Liver (tissue), 9 donors: ENCODE measurements around the gene PPP6R1. TPM values are rescaled to one million over a fixed set of nuclear protein-coding genes. Genes with fewer than 3 reads are reported as not detected.

Experiments used
- DNase-seq: peaks from one replicate; pipeline ENCODE4 v3.0.0-alpha.2; 2017; ENCODE audit warnings: low spot score
- H3K27ac ChIP-seq, 2 donors: one replicate each; pipeline ENCODE4 v1.7.0; 2013; ENCODE audit warnings: inconsistent platforms in 2 of 2, low read length in 2 of 2, control low read depth in 1 of 2, low read depth in 1 of 2, mild to moderate bottlenecking in 1 of 2
- H3K27me3 ChIP-seq, 4 donors: one replicate each; pipeline versions ENCODE4 v1.6.1 to v1.7.0; 2013; ENCODE audit warnings: low read length in 3 of 4, inconsistent platforms in 1 of 4, mild to moderate bottlenecking in 1 of 4, moderate library complexity in 1 of 4; ENCODE audit not compliant: control insufficient read depth in 4 of 4, insufficient read depth in 4 of 4
- H3K36me3 ChIP-seq, 4 donors: one replicate each; pipeline versions ENCODE4 v1.6.1 to v1.7.0; 2013; ENCODE audit warnings: low read length in 3 of 4, mild to moderate bottlenecking in 3 of 4, low read depth in 1 of 4, moderate library complexity in 1 of 4; ENCODE audit not compliant: control insufficient read depth in 4 of 4, insufficient read depth in 3 of 4
- H3K4me1 ChIP-seq, 4 donors: one replicate each; pipeline versions ENCODE4 v1.6.1 to v1.7.0; 2013; ENCODE audit warnings: low read length in 3 of 4, mild to moderate bottlenecking in 3 of 4, moderate library complexity in 1 of 4; ENCODE audit not compliant: control insufficient read depth in 4 of 4, insufficient read depth in 4 of 4
- H3K4me3 ChIP-seq, 3 donors: one replicate each; pipeline versions ENCODE4 v1.6.1 to v1.7.0; 2013; ENCODE audit warnings: low read length in 3 of 3, control low read depth in 1 of 3, low read depth in 1 of 3, mild to moderate bottlenecking in 1 of 3
- H3K9ac ChIP-seq, 2 donors: one replicate each; pipeline ENCODE4 v1.7.0; 2013; ENCODE audit warnings: low read length in 2 of 2, mild to moderate bottlenecking in 2 of 2, moderate library complexity in 2 of 2, control low read depth in 1 of 2, low read depth in 1 of 2
- H3K9me3 ChIP-seq, 4 donors: one replicate each; pipeline versions ENCODE4 v1.6.1 to v1.7.0; 2013; ENCODE audit warnings: low read length in 3 of 4; ENCODE audit not compliant: control insufficient read depth in 4 of 4
- FOXA2 ChIP-seq: IDR thresholded peaks from 2 replicates; pipeline ENCODE4 v1.6.1; 2016; ENCODE audit warnings: antibody characterized with exemption
- GABPA ChIP-seq, 2 donors: IDR thresholded peaks in 1 of 2; conservative IDR thresholded peaks in 1 of 2; 2 replicates each; pipeline ENCODE4 v1.6.1; 2016; ENCODE audit warnings: antibody characterized with exemption in 2 of 2, mild to moderate bottlenecking in 1 of 2, moderate library complexity in 1 of 2
- HNF4G ChIP-seq: IDR thresholded peaks from 2 replicates; pipeline ENCODE4 v1.6.1; 2016; ENCODE audit warnings: antibody characterized with exemption
- JUND ChIP-seq, 2 donors: IDR thresholded peaks; 2 replicates each; pipeline ENCODE4 v1.6.1; 2016; ENCODE audit warnings: antibody characterized with exemption in 2 of 2
- RAD21 ChIP-seq, 2 donors: IDR thresholded peaks; 2 replicates each; pipeline ENCODE4 v1.6.1; 2016; ENCODE audit warnings: antibody characterized with exemption in 2 of 2, mild to moderate bottlenecking in 2 of 2
- RXRA ChIP-seq, 2 donors: IDR thresholded peaks; 2 replicates each; pipeline ENCODE4 v1.6.1; 2017 to 2018; ENCODE audit warnings: antibody characterized with exemption in 2 of 2, mild to moderate bottlenecking in 1 of 2
- SP1 ChIP-seq: IDR thresholded peaks from 2 replicates; pipeline ENCODE4 v1.6.1; 2018; ENCODE audit warnings: antibody characterized with exemption, mild to moderate bottlenecking
- TAF1 ChIP-seq: conservative IDR thresholded peaks from 2 replicates; pipeline ENCODE4 v1.6.1; 2016; ENCODE audit warnings: antibody characterized with exemption, mild to moderate bottlenecking
- WGBS: extraction: QIAGEN DNeasy Blood & Tissue Kit; methylation state at CpG from one replicate; pipeline ENCODE4 v1.1.7; 2013; 5-methylcytosine and 5-hydroxymethylcytosine counted together
- polyA plus RNA-seq, 2 donors: library from polyadenylated mRNA; stranded (reverse) in 1 of 2; unstranded in 1 of 2; fragments of 200-250 nt in 1 of 2; fragments of >200 nt in 1 of 2; fragmentation: Nextera tagmentation in 1 of 2; extraction: Ambion mirVana in 1 of 2; gene quantifications; one replicate each; pipeline versions ENCODE4 v1.2.1 to v1.2.3, GENCODE V29; 2013 to 2015
- total RNA-seq, 2 donors: library from RNA; depleted of rRNA; stranded (reverse); fragments of >200 nt; gene quantifications; one replicate each; pipeline ENCODE4 v1.2.3, GENCODE V29; 2014
- TF ChIP-seq, protein P1 (sequence below): fragments of 150-350 bp; IDR thresholded peaks from 2 replicates; pipeline ENCODE4 v1.5.1; 2017; ENCODE audit warnings: improper control_type of control experiment, low read depth, low read length; ENCODE audit not compliant: missing input control
- TF ChIP-seq, protein P2 (sequence below): IDR thresholded peaks from 2 replicates; pipeline ENCODE4 v1.6.1; 2016; ENCODE audit warnings: antibody characterized with exemption
- TF ChIP-seq, protein P3 (sequence below): IDR thresholded peaks from 2 replicates; pipeline ENCODE4 v1.6.1; 2016; ENCODE audit warnings: antibody characterized with exemption
- TF ChIP-seq, protein P4 (sequence below): IDR thresholded peaks from 2 replicates; pipeline ENCODE4 v1.6.1; 2016; ENCODE audit warnings: antibody characterized with exemption, mild to moderate bottlenecking
- TF ChIP-seq, protein P5 (sequence below): IDR thresholded peaks from 2 replicates; pipeline ENCODE4 v1.6.1; 2016; ENCODE audit warnings: antibody characterized with exemption
- donor health status: healthy.
- donor health status: healthy.
- donor health status: healthy.
- donor health status: healthy.
- donor health status: healthy.

Gene PPP6R1
- total and polyA plus RNA-seq, 4 donors: 5.5 to 40.1 (median 22.5) TPM

DNA sequence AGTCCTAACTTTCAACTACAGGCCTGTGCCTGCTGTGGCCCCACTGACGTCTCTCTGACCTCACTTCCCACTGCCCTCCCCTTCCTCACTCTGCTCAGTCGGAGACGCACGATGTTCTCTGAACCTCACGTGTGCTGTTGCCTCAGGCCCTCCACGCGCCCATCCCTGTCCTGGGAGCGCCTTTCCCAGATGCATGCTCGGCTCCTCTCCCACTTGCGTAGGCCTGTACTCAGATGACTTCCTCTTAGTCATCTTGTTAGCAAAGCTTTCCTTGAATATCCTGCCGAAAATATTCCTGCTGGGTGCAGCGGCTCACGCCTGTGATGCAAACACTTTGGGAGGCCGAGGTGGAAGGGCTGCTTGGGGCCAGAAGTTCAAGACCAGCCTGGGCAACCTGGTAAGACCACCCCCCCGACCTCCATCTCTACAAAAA is 69.4 kb downstream of the PPP6R1 start:
- Histone ChIP-seq H3K4me1 (no peaks in the 10 kb centered on the region), H3K9ac (no peak overlapping the region), H3K9me3 (no peaks in the 10 kb centered on the region), H3K27me3 (no peaks in the 10 kb centered on the region), H3K36me3 (peaks cover 0 to 5% (median 0%) of the 10 kb centered on the region in 4 donors), H3K27ac (no peak overlapping the region), H3K4me3 (no peak overlapping the region)
- TF ChIP-seq, protein P1, sequence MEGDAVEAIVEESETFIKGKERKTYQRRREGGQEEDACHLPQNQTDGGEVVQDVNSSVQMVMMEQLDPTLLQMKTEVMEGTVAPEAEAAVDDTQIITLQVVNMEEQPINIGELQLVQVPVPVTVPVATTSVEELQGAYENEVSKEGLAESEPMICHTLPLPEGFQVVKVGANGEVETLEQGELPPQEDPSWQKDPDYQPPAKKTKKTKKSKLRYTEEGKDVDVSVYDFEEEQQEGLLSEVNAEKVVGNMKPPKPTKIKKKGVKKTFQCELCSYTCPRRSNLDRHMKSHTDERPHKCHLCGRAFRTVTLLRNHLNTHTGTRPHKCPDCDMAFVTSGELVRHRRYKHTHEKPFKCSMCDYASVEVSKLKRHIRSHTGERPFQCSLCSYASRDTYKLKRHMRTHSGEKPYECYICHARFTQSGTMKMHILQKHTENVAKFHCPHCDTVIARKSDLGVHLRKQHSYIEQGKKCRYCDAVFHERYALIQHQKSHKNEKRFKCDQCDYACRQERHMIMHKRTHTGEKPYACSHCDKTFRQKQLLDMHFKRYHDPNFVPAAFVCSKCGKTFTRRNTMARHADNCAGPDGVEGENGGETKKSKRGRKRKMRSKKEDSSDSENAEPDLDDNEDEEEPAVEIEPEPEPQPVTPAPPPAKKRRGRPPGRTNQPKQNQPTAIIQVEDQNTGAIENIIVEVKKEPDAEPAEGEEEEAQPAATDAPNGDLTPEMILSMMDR: no peak
- TF ChIP-seq JUND (IDR thresholded peaks at IDR 0.05): no peak
- TF ChIP-seq TAF1: no peak
- no peak for TF ChIP-seq HNF4G
- TF ChIP-seq, protein P2, sequence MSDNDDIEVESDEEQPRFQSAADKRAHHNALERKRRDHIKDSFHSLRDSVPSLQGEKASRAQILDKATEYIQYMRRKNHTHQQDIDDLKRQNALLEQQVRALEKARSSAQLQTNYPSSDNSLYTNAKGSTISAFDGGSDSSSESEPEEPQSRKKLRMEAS: no peak
- TF ChIP-seq GABPA (IDR thresholded peaks at IDR 0.05 in 1 of 2, conservative IDR thresholded peaks at IDR 0.05 in 1 of 2): no peak
- WGBS: 82% methylated on average over 15 of the region's 15 CpGs
- DNase-seq: no peak

DNA sequence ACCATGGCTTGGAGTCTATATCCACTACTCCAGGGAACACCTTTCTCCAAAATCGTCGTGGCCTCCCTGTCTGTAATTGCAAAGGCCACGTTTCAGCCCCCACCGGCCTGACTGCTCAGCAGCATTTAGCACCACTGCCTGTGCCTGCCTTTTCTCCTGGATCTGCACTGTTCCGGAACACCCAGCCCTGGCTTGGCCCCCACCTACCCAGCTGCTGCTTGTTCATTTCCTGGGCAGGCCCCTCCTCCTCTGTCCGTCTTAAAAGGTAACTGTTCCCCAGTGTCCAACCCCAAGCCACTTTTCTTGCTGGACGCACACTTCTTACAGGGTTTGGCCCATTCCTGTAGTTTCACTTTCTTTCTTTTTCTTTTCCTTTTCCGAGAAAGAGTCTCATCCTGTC is 70.2 kb downstream of the PPP6R1 start:
- Histone ChIP-seq H3K9ac (no peak overlapping the region), H3K27me3 (peaks cover 0 to 2% (median 0%) of the 10 kb centered on the region in 4 donors), H3K36me3 (peaks cover 0 to 5% (median 0%) of the 10 kb centered on the region in 4 donors), H3K4me3 (no peak overlapping the region), H3K4me1 (no peaks in the 10 kb centered on the region), H3K27ac (no peak overlapping the region), H3K9me3 (no peaks in the 10 kb centered on the region)
- DNase-seq: no peak
- TF ChIP-seq, protein P3, sequence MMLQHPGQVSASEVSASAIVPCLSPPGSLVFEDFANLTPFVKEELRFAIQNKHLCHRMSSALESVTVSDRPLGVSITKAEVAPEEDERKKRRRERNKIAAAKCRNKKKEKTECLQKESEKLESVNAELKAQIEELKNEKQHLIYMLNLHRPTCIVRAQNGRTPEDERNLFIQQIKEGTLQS: no peak
- no peak for TF ChIP-seq FOXA2
- TF ChIP-seq RAD21 (IDR thresholded peaks at IDR 0.05): no peak
- TF ChIP-seq, protein P4, sequence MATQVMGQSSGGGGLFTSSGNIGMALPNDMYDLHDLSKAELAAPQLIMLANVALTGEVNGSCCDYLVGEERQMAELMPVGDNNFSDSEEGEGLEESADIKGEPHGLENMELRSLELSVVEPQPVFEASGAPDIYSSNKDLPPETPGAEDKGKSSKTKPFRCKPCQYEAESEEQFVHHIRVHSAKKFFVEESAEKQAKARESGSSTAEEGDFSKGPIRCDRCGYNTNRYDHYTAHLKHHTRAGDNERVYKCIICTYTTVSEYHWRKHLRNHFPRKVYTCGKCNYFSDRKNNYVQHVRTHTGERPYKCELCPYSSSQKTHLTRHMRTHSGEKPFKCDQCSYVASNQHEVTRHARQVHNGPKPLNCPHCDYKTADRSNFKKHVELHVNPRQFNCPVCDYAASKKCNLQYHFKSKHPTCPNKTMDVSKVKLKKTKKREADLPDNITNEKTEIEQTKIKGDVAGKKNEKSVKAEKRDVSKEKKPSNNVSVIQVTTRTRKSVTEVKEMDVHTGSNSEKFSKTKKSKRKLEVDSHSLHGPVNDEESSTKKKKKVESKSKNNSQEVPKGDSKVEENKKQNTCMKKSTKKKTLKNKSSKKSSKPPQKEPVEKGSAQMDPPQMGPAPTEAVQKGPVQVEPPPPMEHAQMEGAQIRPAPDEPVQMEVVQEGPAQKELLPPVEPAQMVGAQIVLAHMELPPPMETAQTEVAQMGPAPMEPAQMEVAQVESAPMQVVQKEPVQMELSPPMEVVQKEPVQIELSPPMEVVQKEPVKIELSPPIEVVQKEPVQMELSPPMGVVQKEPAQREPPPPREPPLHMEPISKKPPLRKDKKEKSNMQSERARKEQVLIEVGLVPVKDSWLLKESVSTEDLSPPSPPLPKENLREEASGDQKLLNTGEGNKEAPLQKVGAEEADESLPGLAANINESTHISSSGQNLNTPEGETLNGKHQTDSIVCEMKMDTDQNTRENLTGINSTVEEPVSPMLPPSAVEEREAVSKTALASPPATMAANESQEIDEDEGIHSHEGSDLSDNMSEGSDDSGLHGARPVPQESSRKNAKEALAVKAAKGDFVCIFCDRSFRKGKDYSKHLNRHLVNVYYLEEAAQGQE: no peak
- TF ChIP-seq RXRA (IDR thresholded peaks at IDR 0.05): no peak
- TF ChIP-seq HNF4G: no peak
- TF ChIP-seq SP1: no peak
- TF ChIP-seq, protein P2: no peak
- TF ChIP-seq JUND (IDR thresholded peaks at IDR 0.05): no peak
- TF ChIP-seq GABPA (IDR thresholded peaks at IDR 0.05 in 1 of 2, conservative IDR thresholded peaks at IDR 0.05 in 1 of 2): no peak
- TF ChIP-seq, protein P5, sequence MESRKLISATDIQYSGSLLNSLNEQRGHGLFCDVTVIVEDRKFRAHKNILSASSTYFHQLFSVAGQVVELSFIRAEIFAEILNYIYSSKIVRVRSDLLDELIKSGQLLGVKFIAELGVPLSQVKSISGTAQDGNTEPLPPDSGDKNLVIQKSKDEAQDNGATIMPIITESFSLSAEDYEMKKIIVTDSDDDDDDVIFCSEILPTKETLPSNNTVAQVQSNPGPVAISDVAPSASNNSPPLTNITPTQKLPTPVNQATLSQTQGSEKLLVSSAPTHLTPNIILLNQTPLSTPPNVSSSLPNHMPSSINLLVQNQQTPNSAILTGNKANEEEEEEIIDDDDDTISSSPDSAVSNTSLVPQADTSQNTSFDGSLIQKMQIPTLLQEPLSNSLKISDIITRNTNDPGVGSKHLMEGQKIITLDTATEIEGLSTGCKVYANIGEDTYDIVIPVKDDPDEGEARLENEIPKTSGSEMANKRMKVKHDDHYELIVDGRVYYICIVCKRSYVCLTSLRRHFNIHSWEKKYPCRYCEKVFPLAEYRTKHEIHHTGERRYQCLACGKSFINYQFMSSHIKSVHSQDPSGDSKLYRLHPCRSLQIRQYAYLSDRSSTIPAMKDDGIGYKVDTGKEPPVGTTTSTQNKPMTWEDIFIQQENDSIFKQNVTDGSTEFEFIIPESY: no peak
- 74% methylated on average over 8 of the region's 8 CpGs for WGBS
